NT2/D1 (cell line): ENCODE data around the gene AKR1A1.

Source experiments
- SUZ12 ChIP-seq: IDR thresholded peaks from 2 replicates; pipeline ENCODE4 v1.6.1; 2011; ENCODE audit not compliant: insufficient read length, insufficient read depth; ENCODE audit errors: extremely low read depth
- ZNF274 ChIP-seq: IDR thresholded peaks from 2 replicates; pipeline ENCODE4 v1.6.1; 2011; ENCODE audit warnings: mild to moderate bottlenecking, low read depth, low read length

GRCh38 chr1:45508295-45509151, 42.1 kb upstream of the AKR1A1 start:
- TF ChIP-seq SUZ12, result no peak
- TF ChIP-seq ZNF274, result no peak
